Right lobe of liver (tissue), 6 donors: ENCODE data around the gene IL13. TPM values are rescaled to one million over a fixed set of nuclear protein-coding genes. Genes with fewer than 3 reads are reported as not detected.
A peak's percentile ranks its signal among the peaks of the same experiment; 100 is the strongest.

Experiments used
- ATAC-seq, 4 donors: fragments of 200-7000 bp; cut with Tn5 transposase; one replicate each; pipeline ENCODE4 v1.9.1; 2020; ENCODE audit warnings: mild to moderate bottlenecking in 4 of 4, moderate library complexity in 4 of 4
- DNase-seq, 3 donors: peaks; one replicate each; pipeline ENCODE4 v3.0.0-alpha.2; 2020
- H3K27ac ChIP-seq, 3 donors: fragments of 200-600 bp; one replicate each; pipeline ENCODE4 v1.8.0; 2022
- H3K27me3 ChIP-seq, 2 donors: fragments of 200-600 bp; one replicate each; pipeline ENCODE4 v1.8.0; 2022
- H3K36me3 ChIP-seq, 4 donors: fragments of 200-600 bp; sonication (generic) in 1 of 4; one replicate each; pipeline versions ENCODE4 v1.5.1 to v1.8.0; 2017 to 2022; ENCODE audit warnings: control low read depth in 1 of 4
- H3K4me1 ChIP-seq, 4 donors: fragments of 200-600 bp; sonication (generic) in 1 of 4; one replicate each; pipeline versions ENCODE4 v1.5.1 to v1.8.0; 2017 to 2022; ENCODE audit warnings: control low read depth in 1 of 4
- H3K4me3 ChIP-seq, 3 donors: fragments of 200-600 bp; one replicate each; pipeline ENCODE4 v1.8.0; 2022
- H3K9me3 ChIP-seq, 4 donors: fragments of 200-600 bp; sonication (generic) in 1 of 4; one replicate each; pipeline versions ENCODE4 v1.5.1 to v1.8.0; 2017 to 2022; ENCODE audit warnings: control low read depth in 1 of 4
- CTCF ChIP-seq, 4 donors: fragments of 200-600 bp in 3 of 4; fragments of 450-650 bp in 1 of 4; IDR thresholded peaks; one replicate each; pipeline versions ENCODE4 v1.5.1 to v1.8.0; 2016 to 2022; ENCODE audit warnings: antibody characterized with exemption in 4 of 4, mild to moderate bottlenecking in 2 of 4
- POLR2A ChIP-seq: fragments of 450-650 bp; IDR thresholded peaks from one replicate; pipeline ENCODE4 v1.6.1; 2017; ENCODE audit warnings: antibody characterized with exemption, mild to moderate bottlenecking
- WGBS: methylation state at CpG from one replicate; pipeline ENCODE4 v1.1.6; 2018; ENCODE audit warnings: low coverage, low lambda C conversion rate; ENCODE audit not compliant: insufficient coverage; ENCODE audit errors: missing lambda C conversion rate; 5-methylcytosine and 5-hydroxymethylcytosine counted together
- intact Hi-C, 2 donors: fragments of 100-400 bp; cut with DNase I; formaldehyde crosslinking; loops; one replicate each; pipeline versions ENCODE4 v1.11.2 to v1.14.1; 2022
- total RNA-seq, 6 experiments: library from RNA; depleted of rRNA in 2 of 6; stranded (reverse); fragments of >200 nt in 2 of 6; fragmentation: NEBNext Ultra II Directional in 3 of 6; extraction: Animal tissue kit (Norgen Biotek cat#: 25700) in 3 of 6; gene quantifications; one replicate each; pipeline versions ENCODE4 v1.1.0 to v1.2.4, GENCODE V29; 2016 to 2023
- donor health status: DM: no; HTN: yes; CAD: no.
- donor health status: DM: no; HTN: no; CAD: no.
- donor health status: DM: no; HTN: no; CAD: no.
- donor health status: DM: no; HTN: yes; CAD: no.
- donor health status: DM: no; HTN: yes; CAD: no.

The IL13 gene
- total RNA-seq, 6 experiments from 2014 or later, result 0.26 TPM; not detected in 5

- no peak for TF ChIP-seq POLR2A
- 49% methylated on average over 2 of the region's 2 CpGs for WGBS
These were observed 10.5 kb upstream of the IL13 start for GRCh38 chr5:132647473-132647872.

GRCh38 chr5:132648355-132648754 lies 9.6 kb upstream of the IL13 start:
- WGBS, result 100% methylated on average over 1 of the region's 1 CpG
- Histone ChIP-seq H3K4me1 (no peaks in the 10 kb centered on the region), H3K27ac (no peak overlapping the region), H3K36me3 (no peaks in the 10 kb centered on the region), H3K9me3 (no peaks in the 10 kb centered on the region), H3K4me3 (no peak overlapping the region), H3K27me3 (no peaks in the 10 kb centered on the region)
- no peak for ATAC-seq
- DNase-seq, result no peak
- intact Hi-C loops, result no loop called here
- no peak for TF ChIP-seq POLR2A
- no peak for TF ChIP-seq CTCF (IDR thresholded peaks at IDR 0.05)

More at GRCh38 chr5:132647473-132647872, 10.5 kb upstream of the IL13 start:
- Histone ChIP-seq H3K36me3 (no peaks in the 10 kb centered on the region), H3K27me3 (no peaks in the 10 kb centered on the region), H3K4me1 (no peaks in the 10 kb centered on the region), H3K4me3 (no peak overlapping the region), H3K27ac (no peak overlapping the region), H3K9me3 (no peaks in the 10 kb centered on the region)
- intact Hi-C loops, result no loop called here
- ATAC-seq (no peak), DNase-seq (no peak)

- Histone ChIP-seq H3K27ac (no peak overlapping the region), H3K4me1 (peaks cover 0 to 11% (median 0%) of the 10 kb centered on the region in 4 donors), H3K4me3 (no peak overlapping the region), H3K27me3 (peaks cover 0 to 4% of the 10 kb centered on the region in 2 donors), H3K9me3 (no peaks in the 10 kb centered on the region), H3K36me3 (no peaks in the 10 kb centered on the region)
- WGBS, result 73% methylated on average over 4 of the region's 4 CpGs
- no peak for DNase-seq
- no peak for ATAC-seq
- TF ChIP-seq POLR2A (no peak), CTCF (IDR thresholded peaks at IDR 0.05) (no peak)
- intact Hi-C loops, result no loop called here
These were observed 6.0 kb upstream of the IL13 start for GRCh38 chr5:132651838-132652469.

GRCh38 chr5:132653716-132654115 lies 4.3 kb upstream of the IL13 start:
- no peak for ATAC-seq
- H3K9me3 ChIP-seq, result no peaks in the 10 kb centered on the region
- WGBS, result 31% methylated on average over 7 of the region's 7 CpGs
- H3K4me3 ChIP-seq, result no peak overlapping the region
- intact Hi-C loops, result no loop called here
- DNase-seq, result no peak
- peaks cover 0 to 4% of the 10 kb centered on the region in 2 donors for H3K27me3 ChIP-seq
- H3K36me3 ChIP-seq, result no peaks in the 10 kb centered on the region
- peaks cover 0 to 11% (median 0%) of the 10 kb centered on the region in 4 donors for H3K4me1 ChIP-seq
- TF ChIP-seq CTCF (IDR thresholded peaks at IDR 0.05), result no peak
- TF ChIP-seq POLR2A, result no peak
- no peak overlapping the region for H3K27ac ChIP-seq

GRCh38 chr5:132655821-132656773 lies 1.9 kb upstream of the IL13 start:
- peaks cover 0 to 4% of the 10 kb centered on the region in 2 donors for H3K27me3 ChIP-seq
- H3K36me3 ChIP-seq, result no peaks in the 10 kb centered on the region
- intact Hi-C loops, result no loop called here
- no peak for DNase-seq
- H3K9me3 ChIP-seq, result no peaks in the 10 kb centered on the region
- peaks cover 0 to 11% (median 0%) of the 10 kb centered on the region in 4 donors for H3K4me1 ChIP-seq
- ATAC-seq, result peak in 1 of 4 donors; percentile 35
- 40% methylated on average over 5 of the region's 92 CpGs for WGBS
- no peak overlapping the region for H3K27ac ChIP-seq
- TF ChIP-seq POLR2A, result no peak
- TF ChIP-seq CTCF (IDR thresholded peaks at IDR 0.05), result no peak
- H3K4me3 ChIP-seq, result peak overlapping the region in 2 of 3 donors; percentile 16 to 38
